Neural progenitor cell (in vitro differentiated cells): ENCODE measurements around the gene PM20D1. TPM values are rescaled to one million over a fixed set of nuclear protein-coding genes. Genes with fewer than 3 reads are reported as not detected.

Experiments used
- DNase-seq: peaks from one replicate; pipeline ENCODE4 v3.0.0-alpha.2; 2016; ENCODE audit warnings: low spot score
- H2AFZ ChIP-seq: fragments of 200-600 bp; sonication (generic); replicated peaks from 2 replicates; pipeline ENCODE4 v1.6.1; 2016; ENCODE audit warnings: antibody characterized with exemption
- H3F3A ChIP-seq: fragments of 200-600 bp; sonication (generic); 2 replicates; pipeline ENCODE4 v1.6.1; 2016; ENCODE audit warnings: antibody characterized with exemption, low read depth
- H3K27ac ChIP-seq: fragments of 200-600 bp; sonication (generic); 2 replicates; pipeline ENCODE4 v1.5.1; 2016; ENCODE audit warnings: mild to moderate bottlenecking
- H3K27me3 ChIP-seq: fragments of 200-600 bp; sonication (generic); 2 replicates; pipeline ENCODE4 v1.6.1; 2016; ENCODE audit warnings: mild to moderate bottlenecking, moderate library complexity
- H3K36me3 ChIP-seq: fragments of 200-600 bp; sonication (generic); 2 replicates; pipeline ENCODE4 v1.5.1; 2016
- H3K4me1 ChIP-seq: fragments of 200-600 bp; sonication (generic); 2 replicates; pipeline ENCODE4 v1.6.1; 2016; ENCODE audit warnings: mixed run types
- H3K4me2 ChIP-seq: fragments of 200-600 bp; sonication (generic); 2 replicates; pipeline ENCODE4 v1.6.1; 2016
- H3K4me3 ChIP-seq: fragments of 200-600 bp; sonication (generic); 2 replicates; pipeline ENCODE4 v1.5.1; 2016
- H3K79me2 ChIP-seq: fragments of 200-600 bp; sonication (generic); 2 replicates; pipeline ENCODE4 v1.6.1; 2016; ENCODE audit warnings: low read depth
- H3K9ac ChIP-seq: fragments of 200-600 bp; sonication (generic); 2 replicates; pipeline ENCODE4 v1.6.1; 2016
- H3K9me3 ChIP-seq: fragments of 200-600 bp; sonication (generic); 2 replicates; pipeline ENCODE4 v1.5.1; 2016; ENCODE audit warnings: low read depth
- H4K20me1 ChIP-seq: fragments of 200-600 bp; sonication (generic); 2 replicates; pipeline ENCODE4 v1.6.1; 2016; ENCODE audit warnings: low read depth
- H3K27ac Mint-ChIP-seq: 3 replicates; pipeline ENCODE4 v1.8.0; 2021; ENCODE audit warnings: mixed read lengths
- H3K27me3 Mint-ChIP-seq: 2 replicates; pipeline ENCODE4 v1.8.0; 2022; ENCODE audit warnings: low read depth, mild to moderate bottlenecking, inconsistent platforms, moderate library complexity, mixed read lengths; ENCODE audit not compliant: insufficient read depth
- H3K36me3 Mint-ChIP-seq: 3 replicates; pipeline ENCODE4 v1.8.0; 2021; ENCODE audit warnings: mixed read lengths
- H3K4me1 Mint-ChIP-seq: 3 replicates; pipeline ENCODE4 v1.8.0; 2021; ENCODE audit warnings: mixed read lengths
- H3K4me3 Mint-ChIP-seq: 3 replicates; pipeline ENCODE4 v1.8.0; 2021; ENCODE audit warnings: mild to moderate bottlenecking, moderate library complexity, mixed read lengths
- H3K9me3 Mint-ChIP-seq: 3 replicates; pipeline ENCODE4 v1.8.0; 2020; ENCODE audit warnings: mixed read lengths
- CTCF ChIP-seq: fragments of 200-600 bp; sonication (generic); IDR thresholded peaks from 2 replicates; pipeline ENCODE4 v1.5.1; 2017; ENCODE audit warnings: antibody characterized with exemption, mild to moderate bottlenecking
- EZH2 ChIP-seq: fragments of 200-600 bp; sonication (generic); IDR thresholded peaks from 2 replicates; pipeline ENCODE4 v1.6.1; 2017; ENCODE audit warnings: antibody characterized with exemption, mild to moderate bottlenecking, moderate library complexity
- EZH2phosphoT487 ChIP-seq: fragments of 200-600 bp; sonication (generic); IDR thresholded peaks from 2 replicates; pipeline ENCODE4 v1.6.1; 2017; ENCODE audit warnings: antibody characterized with exemption
- total RNA-seq: library from RNA; depleted of rRNA; stranded (reverse); fragments of >200 nt; gene quantifications from 2 replicates; pipeline ENCODE4 v1.2.3, GENCODE V29; 2015; ENCODE audit warnings: low replicate concordance

PM20D1 gene
- total RNA-seq, 1 donor from 2014 or later: not detected

- Histone ChIP-seq H3K36me3 (no peaks in the 10 kb centered on the region), H3K4me1 (peaks cover 8% of the 10 kb centered on the region), H3K4me2 (no peak overlapping the region), H3K79me2 (no peaks in the 10 kb centered on the region), H3K9me3 (no peaks in the 10 kb centered on the region), H3F3A (peaks cover 5% of the 10 kb centered on the region), H3K27ac (no peak overlapping the region), H3K9ac (no peak overlapping the region), H3K27me3 (no peaks in the 10 kb centered on the region), H4K20me1 (no peaks in the 10 kb centered on the region), H2AFZ (no peak overlapping the region), H3K4me3 (no peak overlapping the region)
- H3K27ac Mint-ChIP-seq: no peak overlapping the region
- no peaks in the 10 kb centered on the region for H3K27me3 Mint-ChIP-seq
- TF ChIP-seq CTCF (no peak), EZH2 (no peak)
- DNase-seq: peak; percentile 23
- H3K9me3 Mint-ChIP-seq: no peaks in the 10 kb centered on the region
- no peaks in the 10 kb centered on the region for H3K36me3 Mint-ChIP-seq
- peaks cover 6% of the 10 kb centered on the region for H3K4me1 Mint-ChIP-seq
- H3K4me3 Mint-ChIP-seq: no peak overlapping the region
These were observed 66.0 kb downstream of the PM20D1 start for GRCh38 chr1:205783904-205784303.

- no peak overlapping the region for H3K9ac ChIP-seq
- H3K4me3 ChIP-seq: no peak overlapping the region
- TF ChIP-seq EZH2: no peak
- no peak for TF ChIP-seq CTCF
- TF ChIP-seq EZH2phosphoT487: no peak
- H3K9me3 ChIP-seq: no peaks in the 10 kb centered on the region
- no peaks in the 10 kb centered on the region for H3K9me3 Mint-ChIP-seq
- H3F3A ChIP-seq: peaks cover 5% of the 10 kb centered on the region
- no peaks in the 10 kb centered on the region for H3K36me3 ChIP-seq
- no peak overlapping the region for H3K4me3 Mint-ChIP-seq
- no peak overlapping the region for H2AFZ ChIP-seq
- no peak overlapping the region for H3K27ac ChIP-seq
- DNase-seq: no peak
- H3K27me3 ChIP-seq: no peaks in the 10 kb centered on the region
- H3K36me3 Mint-ChIP-seq: no peaks in the 10 kb centered on the region
- peaks cover 6% of the 10 kb centered on the region for H3K4me1 Mint-ChIP-seq
- peaks cover 8% of the 10 kb centered on the region for H3K4me1 ChIP-seq
- no peaks in the 10 kb centered on the region for H3K27me3 Mint-ChIP-seq
- no peaks in the 10 kb centered on the region for H4K20me1 ChIP-seq
- no peaks in the 10 kb centered on the region for H3K79me2 ChIP-seq
- no peak overlapping the region for H3K27ac Mint-ChIP-seq
- no peak overlapping the region for H3K4me2 ChIP-seq
These were observed 66.5 kb downstream of the PM20D1 start for GRCh38 chr1:205783433-205783795.

GRCh38 chr1:205782627-205783432 is 67.1 kb downstream of the PM20D1 start:
- no peak for TF ChIP-seq EZH2phosphoT487
- no peak for TF ChIP-seq CTCF
- no peak for TF ChIP-seq EZH2
- no peaks in the 10 kb centered on the region for H3K9me3 Mint-ChIP-seq

More at GRCh38 chr1:205782627-205783432, 67.1 kb downstream of the PM20D1 start:
- Mint-ChIP-seq H3K27ac (no peak overlapping the region), H3K27me3 (no peaks in the 10 kb centered on the region), H3K4me3 (no peak overlapping the region), H3K4me1 (peaks cover 6% of the 10 kb centered on the region), H3K36me3 (no peaks in the 10 kb centered on the region)
- no peak overlapping the region for H2AFZ ChIP-seq
- no peaks in the 10 kb centered on the region for H3K9me3 ChIP-seq
- no peaks in the 10 kb centered on the region for H4K20me1 ChIP-seq
- DNase-seq: no peak
- no peak overlapping the region for H3K9ac ChIP-seq
- no peaks in the 10 kb centered on the region for H3K79me2 ChIP-seq
- H3K4me1 ChIP-seq: peaks cover 8% of the 10 kb centered on the region
- H3K4me3 ChIP-seq: no peak overlapping the region
- H3K36me3 ChIP-seq: no peaks in the 10 kb centered on the region
- H3K4me2 ChIP-seq: no peak overlapping the region
- H3K27me3 ChIP-seq: no peaks in the 10 kb centered on the region
- H3F3A ChIP-seq: peaks cover 5% of the 10 kb centered on the region
- H3K27ac ChIP-seq: no peak overlapping the region
